Measurements from ENCODE around the gene ADO.

The ADO gene

GRCh38 chr10:62792261-62792660 is 12.3 kb upstream of the ADO start:
- DNase-seq, result no peak

DNA sequence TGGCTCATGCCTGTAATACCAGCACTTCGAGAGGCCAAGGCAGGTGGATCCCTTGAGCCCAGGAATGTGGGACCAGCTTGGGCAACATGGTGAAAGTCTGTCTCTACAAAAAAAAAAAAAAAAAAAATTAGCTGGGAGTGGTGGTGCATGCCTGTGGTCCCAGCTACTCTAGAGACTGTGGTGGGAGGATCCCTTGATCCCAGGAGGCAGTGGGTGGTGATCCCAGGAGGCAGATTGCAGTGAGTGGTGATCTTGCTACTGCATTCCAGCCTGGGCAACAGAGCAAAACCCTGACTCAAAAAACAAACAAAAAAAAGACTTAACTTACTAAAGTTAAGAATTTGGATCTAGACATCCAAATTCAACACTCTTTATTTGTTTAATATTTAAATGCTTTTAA is 10.2 kb upstream of the ADO start:
- DNase-seq, result no peak

DNA sequence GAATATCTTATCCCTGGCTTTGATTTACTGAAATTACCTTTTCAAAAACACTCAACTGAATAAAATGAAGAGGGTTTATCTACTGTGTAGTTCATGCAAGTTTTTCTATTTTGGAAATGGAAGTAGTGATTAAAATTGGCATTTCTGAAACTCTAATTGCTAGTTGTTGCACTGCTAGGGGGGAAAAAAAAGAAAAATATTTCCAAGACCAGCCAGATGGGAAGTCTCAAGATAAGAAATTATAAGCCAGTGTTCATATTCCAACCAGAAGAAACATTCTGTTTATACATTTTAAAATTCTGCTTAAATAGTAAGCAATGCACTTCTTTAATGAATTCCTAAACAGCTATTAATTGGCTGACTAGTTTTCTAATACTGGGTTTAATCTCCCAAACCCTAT is 9.4 kb upstream of the ADO start:
- DNase-seq, result no peak

DNA sequence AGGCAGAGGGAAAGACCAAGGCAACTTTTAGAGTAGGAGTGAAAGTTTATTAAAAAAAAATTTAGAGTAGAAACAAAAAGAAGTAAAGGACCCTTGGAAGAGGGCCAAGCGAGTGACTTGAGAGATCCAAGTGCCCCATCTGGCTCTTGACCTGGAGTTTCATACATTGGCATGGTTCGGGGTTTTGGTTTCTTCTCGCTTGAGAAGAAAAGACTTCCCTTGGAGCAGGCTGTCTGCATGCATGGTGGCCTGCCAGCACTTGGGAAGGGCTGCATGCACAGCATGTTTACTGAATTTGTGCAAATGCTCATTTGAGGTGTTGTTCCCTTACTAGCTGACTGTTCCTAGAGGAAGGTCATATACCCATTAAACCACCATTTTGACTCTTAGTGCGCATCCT is 8.8 kb upstream of the ADO start:
- DNase-seq, result no peak

DNA sequence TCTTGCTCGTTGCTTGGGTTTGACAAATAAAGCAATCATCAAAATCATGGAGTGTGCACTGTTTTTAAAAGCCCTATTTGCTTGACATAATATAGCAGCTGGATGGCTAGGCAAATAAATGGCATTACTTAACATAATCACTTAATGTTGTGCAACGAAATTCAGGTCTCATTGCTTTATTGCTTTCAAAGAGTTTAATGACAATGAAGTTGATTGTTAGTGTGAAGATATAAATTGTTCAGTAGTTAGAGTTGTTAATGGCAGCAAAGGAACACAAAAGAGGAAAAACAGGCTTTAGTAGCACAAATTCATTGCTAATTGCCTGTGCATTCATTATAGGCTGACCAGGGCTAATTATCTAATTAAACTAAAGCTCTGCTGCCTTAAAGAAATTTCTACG is 7.6 kb upstream of the ADO start:
- DNase-seq, result no peak

GRCh38 chr10:62801871-62802270 is 2.6 kb upstream of the ADO start:
- no peak for DNase-seq

DNA sequence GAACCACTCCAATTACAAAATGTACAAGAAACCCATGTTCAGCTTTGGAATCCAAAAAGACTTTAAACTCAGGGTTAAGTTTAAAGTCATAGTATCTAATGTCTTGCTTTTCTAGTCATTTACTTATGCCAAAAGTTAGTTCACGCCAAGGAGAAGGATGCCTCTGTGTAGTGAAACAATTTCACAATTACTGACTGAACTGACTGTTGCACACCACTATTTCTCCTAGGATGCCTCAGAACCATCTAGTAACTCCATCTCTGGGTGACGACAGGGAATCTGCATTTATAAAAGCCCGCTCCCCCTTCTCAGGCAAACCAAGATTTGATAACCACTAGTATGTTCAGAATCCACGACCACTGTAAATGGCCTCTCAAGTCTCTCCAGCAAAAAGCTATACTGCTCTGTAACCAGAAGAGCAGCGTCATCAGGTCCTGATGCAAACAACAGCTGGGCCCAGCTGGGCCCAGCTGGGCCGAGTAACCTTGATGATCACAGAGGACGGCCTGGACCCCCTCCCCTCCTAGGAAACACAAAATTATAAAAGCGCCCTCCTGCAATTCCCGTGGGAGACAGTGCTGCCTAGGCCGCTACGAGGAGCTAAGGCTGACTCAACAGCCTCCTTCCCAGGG is 680 bp upstream of the ADO start:
- no peak for DNase-seq

DNA sequence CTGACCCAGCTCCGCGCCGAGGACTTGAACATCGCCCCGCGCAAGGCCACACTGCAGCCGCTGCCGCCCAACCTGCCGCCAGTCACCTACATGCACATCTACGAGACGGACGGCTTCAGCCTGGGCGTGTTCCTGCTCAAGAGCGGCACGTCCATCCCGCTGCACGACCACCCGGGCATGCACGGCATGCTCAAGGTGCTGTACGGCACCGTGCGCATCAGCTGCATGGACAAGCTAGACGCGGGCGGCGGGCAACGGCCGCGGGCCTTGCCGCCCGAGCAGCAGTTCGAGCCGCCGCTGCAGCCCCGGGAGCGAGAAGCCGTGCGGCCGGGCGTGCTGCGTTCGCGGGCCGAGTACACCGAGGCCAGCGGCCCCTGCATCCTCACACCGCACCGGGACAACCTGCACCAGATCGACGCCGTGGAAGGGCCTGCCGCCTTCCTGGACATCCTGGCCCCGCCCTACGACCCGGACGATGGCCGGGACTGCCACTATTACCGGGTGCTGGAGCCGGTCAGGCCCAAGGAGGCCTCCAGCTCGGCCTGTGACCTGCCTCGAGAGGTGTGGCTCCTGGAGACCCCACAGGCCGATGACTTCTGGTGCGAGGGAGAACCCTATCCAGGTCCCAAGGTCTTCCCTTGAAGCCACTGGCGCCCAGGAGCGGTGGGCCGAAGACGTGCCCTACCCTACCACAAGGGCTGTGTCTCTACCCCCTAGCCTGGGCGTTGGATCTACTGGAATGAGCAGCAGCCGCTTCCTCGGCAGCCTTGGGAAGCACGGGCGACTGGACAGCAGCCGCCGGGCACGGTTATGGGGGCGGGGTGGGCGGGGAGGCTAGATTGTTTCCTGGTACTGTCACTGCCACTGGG is 945 bp downstream of the ADO start:
- DNase-seq, result peak in 20 of 56 donors; percentile 38 to 77 (median 55)

DNA sequence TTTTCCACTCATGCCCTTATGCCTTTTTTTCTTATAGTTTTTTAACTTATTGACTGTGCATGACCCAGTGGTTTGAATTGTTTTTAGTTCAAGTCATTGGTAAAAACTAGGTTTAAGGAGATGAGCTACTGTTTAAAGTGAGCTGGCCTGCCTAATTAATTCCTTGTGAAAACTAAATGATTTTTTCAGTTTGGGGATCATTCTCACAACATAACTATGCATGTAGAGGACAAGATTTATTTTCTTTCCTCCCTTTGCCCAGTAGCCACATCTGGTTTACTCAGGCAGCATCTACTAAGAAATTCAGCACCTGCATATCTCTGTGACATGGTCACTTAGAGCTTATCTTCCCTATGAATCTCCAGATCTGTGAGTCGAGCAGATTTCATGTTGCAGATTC is 1.7 kb downstream of the ADO start:
- no peak for DNase-seq

- no peak for DNase-seq
These were observed 5.8 kb downstream of the ADO start for GRCh38 chr10:62810156-62810902.

GRCh38 chr10:62811159-62811875 is 6.8 kb downstream of the ADO start:
- no peak for DNase-seq

GRCh38 chr10:62812672-62813439 is 8.3 kb downstream of the ADO start:
- no peak for DNase-seq

DNA sequence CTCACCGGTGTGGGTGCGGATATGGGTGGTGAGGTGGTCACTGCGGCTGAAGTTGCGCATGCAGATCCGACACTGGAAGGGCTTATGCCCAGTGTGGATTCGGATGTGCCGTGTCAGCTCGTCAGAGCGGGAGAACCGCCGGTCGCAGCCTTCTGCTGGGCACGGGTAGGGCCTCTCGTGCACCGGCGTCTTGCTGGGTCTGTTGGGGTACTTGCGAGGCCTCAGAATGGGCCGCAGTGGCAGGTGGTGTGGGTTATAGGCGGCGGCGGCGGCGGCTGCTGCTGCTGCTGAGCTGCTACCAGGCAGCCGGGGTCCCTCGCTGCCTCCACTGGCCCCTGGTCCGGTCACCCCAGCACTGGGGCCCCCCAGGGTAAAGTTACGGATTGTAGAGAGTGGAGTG is 8.9 kb downstream of the ADO start:
- DNase-seq, result no peak

GRCh38 chr10:62813981-62814380 is 9.5 kb downstream of the ADO start:
- no peak for DNase-seq

DNA sequence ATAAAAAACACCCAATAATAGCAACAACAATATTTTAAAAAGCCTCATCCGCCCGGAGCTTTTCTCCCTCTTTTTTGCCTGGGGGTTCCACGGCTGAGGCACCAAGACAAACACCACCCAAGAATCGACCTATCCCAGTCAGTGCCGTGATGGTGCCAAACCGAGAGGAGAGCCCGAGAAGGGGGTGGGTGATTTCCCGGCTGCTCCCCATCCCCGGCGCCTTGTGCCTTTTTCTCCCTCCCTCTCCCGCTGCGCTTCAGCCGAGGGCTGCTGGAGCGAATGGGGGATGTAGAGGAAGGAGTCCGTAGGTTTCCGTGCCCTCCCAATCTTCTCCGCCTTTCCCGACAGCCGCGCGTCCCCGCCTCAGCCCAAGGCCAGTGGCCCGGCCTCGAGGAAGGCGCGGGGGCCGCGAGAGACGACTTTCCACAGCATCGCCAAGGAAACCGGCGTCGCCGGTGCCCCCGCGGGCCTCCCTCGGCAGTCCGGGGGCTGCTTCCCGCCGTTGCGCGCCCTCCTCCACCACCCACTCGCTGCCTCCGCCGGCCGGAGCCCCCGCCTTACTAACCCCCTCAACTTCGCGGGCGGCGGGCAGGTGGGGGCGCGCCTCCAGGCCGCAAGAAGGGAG is 10.3 kb downstream of the ADO start:
- DNase-seq, result peak in 1 of 56 donors; percentile 11

DNA sequence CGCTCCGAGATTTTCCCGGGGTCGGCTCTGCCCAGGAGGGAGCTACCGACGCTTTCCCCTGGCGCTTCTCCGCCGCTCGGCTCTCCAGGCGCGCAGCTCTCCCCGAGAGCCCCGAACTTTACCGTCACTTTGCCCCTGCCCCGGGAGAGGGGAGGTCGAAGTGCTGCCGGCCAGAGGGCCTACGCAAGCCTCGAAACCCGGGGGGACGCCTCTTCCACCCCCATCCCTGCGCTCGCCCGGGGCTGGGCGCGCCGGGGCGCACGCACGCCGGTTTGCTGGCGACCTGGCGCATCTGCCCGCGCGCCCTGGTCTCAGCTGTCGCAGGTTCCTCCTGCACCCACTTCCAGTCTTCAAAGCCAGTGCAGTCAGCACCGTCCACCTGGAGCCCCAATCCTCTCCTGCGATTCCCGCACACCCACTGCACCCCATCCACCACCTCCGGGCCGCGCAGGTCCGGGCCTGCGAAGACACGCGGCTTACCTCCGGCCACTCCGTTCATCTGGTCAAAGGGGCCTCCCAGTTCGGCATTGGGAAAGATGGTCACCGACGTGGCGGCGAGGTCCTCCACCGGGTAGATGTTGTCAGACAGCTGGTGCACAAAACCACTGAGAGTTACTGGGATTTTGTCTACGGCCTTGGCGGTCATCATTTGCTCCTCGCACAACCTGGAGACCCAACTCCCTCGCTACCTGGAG is 11.0 kb downstream of the ADO start:
- DNase-seq, result no peak

DNA sequence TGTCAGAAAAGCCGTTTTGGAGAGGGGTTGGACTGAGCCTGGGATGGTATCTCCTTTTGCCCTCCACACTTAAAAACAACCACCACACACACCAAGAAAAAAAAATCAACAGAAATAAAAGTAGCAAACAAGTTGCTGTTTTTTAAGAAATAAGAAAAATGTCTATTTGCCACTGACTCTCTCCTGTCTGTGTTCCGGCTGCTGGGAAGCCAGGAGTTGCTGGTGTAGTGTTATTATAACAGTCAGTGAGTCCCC is 11.5 kb downstream of the ADO start:
- no peak for DNase-seq

DNA sequence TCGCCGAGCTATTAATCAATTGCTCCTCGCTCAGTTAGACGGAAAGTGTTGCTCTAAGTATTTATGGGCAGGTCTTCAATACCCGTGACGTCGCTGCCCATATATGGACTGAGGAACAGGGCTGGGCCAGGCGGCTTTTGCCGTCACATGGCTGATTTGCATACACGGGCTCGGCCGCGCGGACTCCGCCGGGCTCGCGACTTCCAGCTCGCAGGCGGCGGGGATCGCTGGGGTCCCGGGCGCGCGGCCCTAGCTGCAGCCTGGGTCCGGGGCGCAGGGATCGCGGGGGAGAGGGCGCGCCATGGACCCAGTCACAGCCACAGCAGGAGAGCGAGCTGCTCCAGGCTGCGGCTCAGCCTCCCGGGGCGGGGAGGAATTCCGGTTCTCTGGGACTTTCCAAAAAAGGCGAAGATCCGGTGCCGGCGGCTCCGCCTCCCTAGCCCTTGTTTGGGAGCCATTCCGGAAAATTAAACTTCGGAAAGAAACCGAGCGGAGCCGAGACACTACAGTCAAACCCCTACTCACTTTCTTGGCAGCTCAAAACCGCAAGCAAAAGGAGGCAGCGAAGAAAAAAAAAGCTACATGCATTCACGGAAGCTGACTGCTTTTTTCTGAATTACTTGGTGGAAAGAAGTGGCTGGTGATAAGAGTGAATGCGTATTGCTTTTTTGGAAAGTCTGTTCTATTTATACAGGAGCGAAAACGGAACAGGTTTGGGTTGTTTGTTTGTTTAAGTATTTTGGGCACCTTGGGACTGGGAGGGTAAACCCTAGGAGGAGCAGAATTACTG is 12.0 kb downstream of the ADO start, which contains the start of gene EGR2:
Gene EGR2, minus strand, starts transcription at position 36 of the 790 bp plus-strand sequence. CDS start 337 bp downstream, outside the sequence.
- DNase-seq, result peak; percentile 73 to 96 (median 90)
